Gastrocnemius medialis (tissue), 4 donors: ENCODE measurements around the gene RFC1. TPM values are rescaled to one million over a fixed set of nuclear protein-coding genes. Genes with fewer than 3 reads are reported as not detected.
"Not testable (repeated sequence)": the region's sequence is repeated elsewhere in the genome, so short reads cannot be mapped to it uniquely, and the experiment has no call there.

Experiments
- ATAC-seq, 2 donors: fragments of 150-250 bp; one replicate each; pipeline ENCODE4 v1.9.1; 2016
- DNase-seq, 2 donors: peaks; one replicate each; pipeline ENCODE4 v3.0.0-alpha.2; 2019
- H3K27ac ChIP-seq, 4 donors: fragments of 200-600 bp; sonication (generic); 1 replicate in 1 of 4; 2 replicates in 3 of 4; pipeline ENCODE4 v1.5.1; 2016 to 2018; ENCODE audit warnings: mild to moderate bottlenecking in 2 of 4, moderate library complexity in 1 of 4
- H3K27me3 ChIP-seq, 3 donors: fragments of 200-600 bp; sonication (generic) in 2 of 3; 1 replicate in 1 of 3; 2 replicates in 2 of 3; pipeline versions ENCODE4 v1.5.1 to v1.6.0; 2016 to 2019; ENCODE audit warnings: mild to moderate bottlenecking in 1 of 3, moderate library complexity in 1 of 3
- H3K36me3 ChIP-seq, 2 donors: fragments of 200-600 bp; sonication (generic) in 1 of 2; one replicate each; pipeline ENCODE4 v1.5.1; 2017 to 2018
- H3K4me1 ChIP-seq, 2 donors: fragments of 200-600 bp; sonication (generic) in 1 of 2; one replicate each; pipeline ENCODE4 v1.5.1; 2016 to 2017; ENCODE audit warnings: mild to moderate bottlenecking in 2 of 2
- H3K4me3 ChIP-seq, 4 donors: fragments of 200-600 bp; sonication (generic) in 3 of 4; 1 replicate in 1 of 4; 2 replicates in 3 of 4; pipeline ENCODE4 v1.5.1; 2016 to 2019; ENCODE audit warnings: mild to moderate bottlenecking in 2 of 4
- H3K9me3 ChIP-seq, 3 donors: fragments of 200-600 bp; sonication (generic) in 2 of 3; 1 replicate in 1 of 3; 2 replicates in 2 of 3; pipeline ENCODE4 v1.5.1; 2016 to 2019
- CTCF ChIP-seq, 5 experiments: fragments of 450-650 bp in 3 of 5; fragments of 200-600 bp in 2 of 5; sonication (generic) in 2 of 5; IDR thresholded peaks in 4 of 5; conservative IDR thresholded peaks in 1 of 5; 1 replicate in 4 of 5; 2 replicates in 1 of 5; pipeline ENCODE4 v1.5.1; 2016 to 2019; ENCODE audit warnings: antibody characterized with exemption in 5 of 5, mild to moderate bottlenecking in 3 of 5, moderate library complexity in 3 of 5
- POLR2A ChIP-seq, 2 donors: fragments of 450-650 bp; IDR thresholded peaks; one replicate each; pipeline ENCODE4 v1.6.1; 2017; ENCODE audit warnings: antibody characterized with exemption in 2 of 2, mild to moderate bottlenecking in 2 of 2, moderate library complexity in 2 of 2
- in situ Hi-C, 4 donors: fragments of 200-750 bp; cut with MboI; loops; one replicate each; pipeline versions ENCODE4 v1.15.0 to v1.8.0; 2017; ENCODE audit warnings: low sequenced_read_pairs in 4 of 4
- intact Hi-C: fragments of 100-400 bp; cut with DNase I; formaldehyde crosslinking; loops from one replicate; pipeline ENCODE4 v1.15.1; 2023; ENCODE audit warnings: low total_unique reads
- total RNA-seq, 4 donors: library from RNA; depleted of rRNA; stranded (reverse); fragments of >200 nt; gene quantifications; one replicate each; pipeline versions ENCODE4 v1.1.0 to v1.2.3, GENCODE V29; 2016

RFC1 gene
- total RNA-seq, 4 donors from 2014 or later: 13.9 to 47.9 (median 21.6) TPM

GRCh38 chr4:39285111-39285795 lies 80.9 kb downstream of the RFC1 start:
- in situ Hi-C loops: no loop called here
- ATAC-seq (no peak), DNase-seq (no peak)
- Histone ChIP-seq H3K4me3 (no peak overlapping the region), H3K27me3 (no peaks in the 10 kb centered on the region), H3K36me3 (peaks cover 0 to 39% of the 10 kb centered on the region in 2 donors), H3K4me1 (no peaks in the 10 kb centered on the region), H3K27ac (no peak overlapping the region), H3K9me3 (no peaks in the 10 kb centered on the region)
- no peak for TF ChIP-seq CTCF (IDR thresholded peaks at IDR 0.05 in 4 of 5, conservative IDR thresholded peaks at IDR 0.05 in 1 of 5)
- TF ChIP-seq POLR2A (IDR thresholded peaks at IDR 0.05): no peak
- intact Hi-C loops: no loop called here

GRCh38 chr4:39280770-39281169 lies 85.4 kb downstream of the RFC1 start:
- Histone ChIP-seq H3K27ac (no peak overlapping the region), H3K36me3 (peaks cover 0 to 20% of the 10 kb centered on the region in 2 donors), H3K4me3 (no peak overlapping the region), H3K9me3 (no peaks in the 10 kb centered on the region), H3K27me3 (no peaks in the 10 kb centered on the region), H3K4me1 (no peaks in the 10 kb centered on the region)
- ATAC-seq: no peak
- in situ Hi-C loops (no loop called here), intact Hi-C loops (no loop called here)
- DNase-seq: no peak
- TF ChIP-seq POLR2A (IDR thresholded peaks at IDR 0.05) (no peak), CTCF (IDR thresholded peaks at IDR 0.05 in 4 of 5, conservative IDR thresholded peaks at IDR 0.05 in 1 of 5) (no peak)

- DNase-seq: no peak
- Histone ChIP-seq H3K9me3 (no peaks in the 10 kb centered on the region), H3K27ac (no peak overlapping the region), H3K36me3 (peaks cover 0 to 17% of the 10 kb centered on the region in 2 donors), H3K27me3 (no peaks in the 10 kb centered on the region), H3K4me1 (no peaks in the 10 kb centered on the region), H3K4me3 (no peak overlapping the region)
- TF ChIP-seq CTCF (IDR thresholded peaks at IDR 0.05 in 4 of 5, conservative IDR thresholded peaks at IDR 0.05 in 1 of 5): no peak
- no peak for TF ChIP-seq POLR2A (IDR thresholded peaks at IDR 0.05)
- ATAC-seq: no peak
- intact Hi-C loops: no loop called here
- in situ Hi-C loops: no loop called here
These were observed 86.7 kb downstream of the RFC1 start for GRCh38 chr4:39279416-39279815.

GRCh38 chr4:39278476-39278875 lies 87.7 kb downstream of the RFC1 start:
- Histone ChIP-seq H3K9me3 (no peaks in the 10 kb centered on the region), H3K27ac (no peak overlapping the region), H3K4me3 (no peak overlapping the region), H3K27me3 (no peaks in the 10 kb centered on the region), H3K36me3 (peaks cover 0 to 24% of the 10 kb centered on the region in 2 donors), H3K4me1 (no peaks in the 10 kb centered on the region)
- ATAC-seq (no peak), DNase-seq (no peak)
- intact Hi-C loops: loop anchor here (1.0 kb wide), 1 partner anchor 12 kb away; no protein-coding TSS in a partner anchor
- no peak for TF ChIP-seq POLR2A (IDR thresholded peaks at IDR 0.05)
- TF ChIP-seq CTCF (IDR thresholded peaks at IDR 0.05 in 4 of 5, conservative IDR thresholded peaks at IDR 0.05 in 1 of 5): no peak
- in situ Hi-C loops: no loop called here

DNA sequence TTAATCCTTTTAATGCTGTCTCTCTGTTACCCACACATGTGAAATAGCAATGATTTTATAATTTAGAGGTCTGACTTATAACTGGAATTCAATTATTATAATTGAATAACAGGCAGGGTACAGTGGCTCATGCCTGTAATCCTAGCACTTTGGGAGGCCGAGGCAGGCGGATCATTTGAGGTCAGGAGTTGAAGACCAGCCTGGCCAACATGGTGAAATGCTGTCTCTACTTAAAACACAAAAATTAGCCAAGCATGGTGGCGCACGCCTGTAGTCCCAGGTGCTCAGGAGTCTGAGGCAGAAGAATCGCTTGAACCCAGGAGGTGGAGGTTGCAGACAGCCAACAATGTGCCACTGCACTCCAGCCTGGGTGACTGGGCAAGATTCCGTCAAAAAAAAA lies 88.5 kb downstream of the RFC1 start:
- intact Hi-C loops: loop anchor here (1.0 kb wide), 1 partner anchor 13 kb away; no protein-coding TSS in a partner anchor
- peaks cover 0 to 32% of the 10 kb centered on the region in 2 donors for H3K36me3 ChIP-seq
- in situ Hi-C loops, H3K27me3 ChIP-seq, DNase-seq, ATAC-seq, H3K4me3 ChIP-seq, H3K27ac ChIP-seq, H3K4me1 ChIP-seq, H3K9me3 ChIP-seq: not testable (repeated sequence)
